GM21576 (cell line): Measurements from ENCODE around the gene EIF4ENIF1.
"Not testable (repeated sequence)": the region's sequence is repeated elsewhere in the genome, so short reads cannot be mapped to it uniquely, and the experiment has no call there.

Experiments
- ATAC-seq: cut with Tn5 transposase; IDR thresholded peaks from one replicate; pipeline ENCODE4 v1.9.1; 2021; ENCODE audit warnings: mild to moderate bottlenecking, moderate library complexity; ENCODE audit not compliant: unreplicated experiment

Gene EIF4ENIF1

GRCh38 chr22:31495343-31495742, 5.7 kb upstream of the EIF4ENIF1 start:
- ATAC-seq = no peak

GRCh38 chr22:31493355-31493754, 3.7 kb upstream of the EIF4ENIF1 start:
- ATAC-seq = not testable (repeated sequence)

GRCh38 chr22:31492151-31492550, 2.5 kb upstream of the EIF4ENIF1 start:
- no peak for ATAC-seq

GRCh38 chr22:31491218-31491962, 1.7 kb upstream of the EIF4ENIF1 start:
- ATAC-seq = no peak

- peak; percentile 60 for ATAC-seq
Observed at GRCh38 chr22:31490496-31490925, 869 bp upstream of the EIF4ENIF1 start.

- ATAC-seq = peak; percentile 10
Observed at GRCh38 chr22:31488988-31489617, 539 bp downstream of the EIF4ENIF1 start.

GRCh38 chr22:31488346-31488883, 1.2 kb downstream of the EIF4ENIF1 start:
- no peak for ATAC-seq

- ATAC-seq = no peak
Observed at GRCh38 chr22:31486951-31487350, 2.7 kb downstream of the EIF4ENIF1 start.

GRCh38 chr22:31486369-31486768, 3.3 kb downstream of the EIF4ENIF1 start:
- ATAC-seq = not testable (repeated sequence)

- not testable (repeated sequence) for ATAC-seq
Observed at GRCh38 chr22:31482470-31482869, 7.2 kb downstream of the EIF4ENIF1 start.

GRCh38 chr22:31481129-31481528, 8.5 kb downstream of the EIF4ENIF1 start:
- no peak for ATAC-seq

GRCh38 chr22:31477329-31477728, 12.3 kb downstream of the EIF4ENIF1 start:
- ATAC-seq = peak; percentile 71

- ATAC-seq = no peak
Observed at GRCh38 chr22:31475800-31476199, 13.8 kb downstream of the EIF4ENIF1 start.

GRCh38 chr22:31474743-31475142, 14.9 kb downstream of the EIF4ENIF1 start:
- no peak for ATAC-seq

- ATAC-seq = no peak
Observed at GRCh38 chr22:31465307-31465706, 24.3 kb downstream of the EIF4ENIF1 start.

GRCh38 chr22:31461699-31462098, 27.9 kb downstream of the EIF4ENIF1 start:
- ATAC-seq = no peak

GRCh38 chr22:31451709-31452571, 37.7 kb downstream of the EIF4ENIF1 start:
- no peak for ATAC-seq

- ATAC-seq = no peak
Observed at GRCh38 chr22:31449506-31449905, 40.1 kb downstream of the EIF4ENIF1 start.

GRCh38 chr22:31448382-31448781, 41.3 kb downstream of the EIF4ENIF1 start:
- ATAC-seq = no peak

- no peak for ATAC-seq
Observed at GRCh38 chr22:31447337-31447736, 42.3 kb downstream of the EIF4ENIF1 start.

GRCh38 chr22:31446767-31447166, 42.9 kb downstream of the EIF4ENIF1 start:
- no peak for ATAC-seq
